Measurements from ENCODE around the gene SYNE1. TPM values are rescaled to one million over a fixed set of nuclear protein-coding genes. Genes with fewer than 3 reads are reported as not detected.

SYNE1 gene
- total and polyA plus RNA-seq, 4 donors: 10.2 to 105 (median 24.5) TPM

DNA sequence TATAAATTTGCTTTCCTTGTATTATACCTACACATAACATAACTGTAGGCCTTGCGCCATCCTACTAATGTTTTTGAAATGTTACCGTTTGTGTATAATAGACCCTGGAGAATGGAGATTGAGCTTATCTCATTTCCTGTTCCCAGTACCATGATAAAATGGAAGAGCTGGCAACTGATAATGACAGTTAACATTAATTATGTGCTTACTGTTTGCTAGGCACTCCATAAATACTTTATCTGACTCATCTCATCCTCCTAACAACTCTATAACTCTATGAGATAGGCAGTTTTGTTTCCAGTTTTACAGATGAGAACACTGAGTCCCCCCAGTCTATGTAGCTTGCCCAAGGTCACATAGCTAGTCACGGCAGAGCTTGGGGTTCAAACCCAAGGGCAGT is 396.7 kb downstream of the SYNE1 start:
- Histone ChIP-seq H3K9ac (ENCODE audit: low read depth in 1 of 2, low read length in 2 of 2) (no peak overlapping the region), H3K36me3 (ENCODE audit: control insufficient read depth in 4 of 4, insufficient read depth in 3 of 4, low read depth in 1 of 4, low read length in 3 of 4) (peaks cover 9 to 79% (median 71%) of the 10 kb centered on the region in 4 donors), H3K9me3 (ENCODE audit: control insufficient read depth in 4 of 4, low read length in 3 of 4) (no peaks in the 10 kb centered on the region), H3K4me1 (ENCODE audit: control insufficient read depth in 4 of 4, insufficient read depth in 4 of 4, low read length in 3 of 4) (no peaks in the 10 kb centered on the region), H3K27me3 (ENCODE audit: control insufficient read depth in 4 of 4, insufficient read depth in 4 of 4, low read length in 3 of 4) (no peaks in the 10 kb centered on the region), H3K27ac (ENCODE audit: low read depth in 1 of 2, low read length in 2 of 2) (no peak overlapping the region), H3K4me3 (ENCODE audit: low read depth in 1 of 3, low read length in 3 of 3) (no peak overlapping the region)
- DNase-seq (ENCODE audit: low spot score): no peak
- WGBS: 86% methylated on average over 3 of the region's 3 CpGs
- TF ChIP-seq ATF3 (IDR thresholded peaks at IDR 0.05) (no peak), HNF4A (conservative IDR thresholded peaks at IDR 0.05) (no peak), NR2F2 (IDR thresholded peaks at IDR 0.05) (no peak), RAD21 (IDR thresholded peaks at IDR 0.05) (no peak), SP1 (IDR thresholded peaks at IDR 0.05) (no peak), HNF4G (IDR thresholded peaks at IDR 0.05) (no peak), YY1 (IDR thresholded peaks at IDR 0.05) (no peak), FOXA2 (IDR thresholded peaks at IDR 0.05) (no peak), TAF1 (conservative IDR thresholded peaks at IDR 0.05) (no peak), ZBTB33 (IDR thresholded peaks at IDR 0.05) (no peak), JUND (IDR thresholded peaks at IDR 0.05) (no peak)
- TF ChIP-seq, protein P1, sequence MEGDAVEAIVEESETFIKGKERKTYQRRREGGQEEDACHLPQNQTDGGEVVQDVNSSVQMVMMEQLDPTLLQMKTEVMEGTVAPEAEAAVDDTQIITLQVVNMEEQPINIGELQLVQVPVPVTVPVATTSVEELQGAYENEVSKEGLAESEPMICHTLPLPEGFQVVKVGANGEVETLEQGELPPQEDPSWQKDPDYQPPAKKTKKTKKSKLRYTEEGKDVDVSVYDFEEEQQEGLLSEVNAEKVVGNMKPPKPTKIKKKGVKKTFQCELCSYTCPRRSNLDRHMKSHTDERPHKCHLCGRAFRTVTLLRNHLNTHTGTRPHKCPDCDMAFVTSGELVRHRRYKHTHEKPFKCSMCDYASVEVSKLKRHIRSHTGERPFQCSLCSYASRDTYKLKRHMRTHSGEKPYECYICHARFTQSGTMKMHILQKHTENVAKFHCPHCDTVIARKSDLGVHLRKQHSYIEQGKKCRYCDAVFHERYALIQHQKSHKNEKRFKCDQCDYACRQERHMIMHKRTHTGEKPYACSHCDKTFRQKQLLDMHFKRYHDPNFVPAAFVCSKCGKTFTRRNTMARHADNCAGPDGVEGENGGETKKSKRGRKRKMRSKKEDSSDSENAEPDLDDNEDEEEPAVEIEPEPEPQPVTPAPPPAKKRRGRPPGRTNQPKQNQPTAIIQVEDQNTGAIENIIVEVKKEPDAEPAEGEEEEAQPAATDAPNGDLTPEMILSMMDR (IDR thresholded peaks at IDR 0.05; ENCODE audit: low read depth, low read length, missing input control): no peak
- TF ChIP-seq, protein P2, sequence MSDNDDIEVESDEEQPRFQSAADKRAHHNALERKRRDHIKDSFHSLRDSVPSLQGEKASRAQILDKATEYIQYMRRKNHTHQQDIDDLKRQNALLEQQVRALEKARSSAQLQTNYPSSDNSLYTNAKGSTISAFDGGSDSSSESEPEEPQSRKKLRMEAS (IDR thresholded peaks at IDR 0.05): no peak

DNA sequence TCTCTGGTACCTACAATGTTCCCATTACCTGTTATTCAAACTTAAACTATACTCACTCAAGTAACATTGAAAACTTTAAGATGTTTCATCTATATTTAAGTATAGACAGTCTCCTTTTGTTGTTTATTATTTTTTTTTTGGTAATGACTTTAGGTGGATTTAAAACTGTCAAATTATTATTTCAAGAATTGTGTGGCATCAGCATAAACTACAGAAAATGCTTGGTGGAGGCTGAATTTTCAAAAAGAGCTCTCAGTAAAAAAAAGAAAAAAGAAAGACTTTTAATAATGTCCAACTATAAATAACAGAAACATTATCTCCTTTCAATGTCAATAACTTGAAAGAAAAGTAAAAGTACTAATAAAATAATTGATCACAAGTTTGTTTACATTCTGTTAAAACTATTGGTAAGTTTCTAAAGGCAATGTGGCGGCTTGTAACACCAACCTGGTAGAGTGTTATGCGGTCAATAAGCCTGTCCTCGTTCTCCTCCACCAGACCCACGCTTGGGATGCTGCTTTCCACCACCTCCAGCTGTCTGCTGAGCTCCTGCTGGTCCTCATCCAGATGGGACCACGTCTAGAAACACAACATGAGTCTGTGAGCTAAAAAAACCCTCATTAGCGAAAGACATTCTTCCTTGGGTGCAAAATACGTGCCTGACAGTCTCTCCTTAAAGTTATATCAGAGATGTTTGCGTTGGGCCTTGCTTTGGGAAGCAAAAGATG is 400.6 kb downstream of the SYNE1 start:
- Histone ChIP-seq H3K4me1 (ENCODE audit: control insufficient read depth in 4 of 4, insufficient read depth in 4 of 4, low read length in 3 of 4) (no peaks in the 10 kb centered on the region), H3K9me3 (ENCODE audit: control insufficient read depth in 4 of 4, low read length in 3 of 4) (no peaks in the 10 kb centered on the region), H3K9ac (ENCODE audit: low read depth in 1 of 2, low read length in 2 of 2) (no peak overlapping the region), H3K4me3 (ENCODE audit: low read depth in 1 of 3, low read length in 3 of 3) (no peak overlapping the region), H3K27ac (ENCODE audit: low read depth in 1 of 2, low read length in 2 of 2) (no peak overlapping the region), H3K36me3 (ENCODE audit: control insufficient read depth in 4 of 4, insufficient read depth in 3 of 4, low read depth in 1 of 4, low read length in 3 of 4) (peaks cover 6 to 75% (median 66%) of the 10 kb centered on the region in 4 donors), H3K27me3 (ENCODE audit: control insufficient read depth in 4 of 4, insufficient read depth in 4 of 4, low read length in 3 of 4) (no peaks in the 10 kb centered on the region)
- DNase-seq (ENCODE audit: low spot score): no peak
- TF ChIP-seq ZBTB33 (IDR thresholded peaks at IDR 0.05) (no peak), EGR1 (IDR thresholded peaks at IDR 0.05; ENCODE audit: low read depth in 2 of 2) (no peak), FOXA2 (IDR thresholded peaks at IDR 0.05) (no peak), ATF3 (IDR thresholded peaks at IDR 0.05) (no peak)
- TF ChIP-seq, protein P2 (IDR thresholded peaks at IDR 0.05): no peak
- WGBS: 96% methylated on average over 8 of the region's 8 CpGs
